HG03280 (cell line): ENCODE measurements around the gene PRSS2.
"Not testable (repeated sequence)": the region's sequence is repeated elsewhere in the genome, so short reads cannot be mapped to it uniquely, and the experiment has no call there.

ENCODE experiments used
- ATAC-seq: cut with Tn5 transposase; IDR thresholded peaks from one replicate; pipeline ENCODE4 v1.9.1; 2021; ENCODE audit warnings: mild to moderate bottlenecking, moderate library complexity; ENCODE audit not compliant: unreplicated experiment

PRSS2 gene

GRCh38 chr7:142758312-142758711 lies 12.5 kb upstream of the PRSS2 start:
- ATAC-seq: not testable (repeated sequence)

- ATAC-seq: no peak
Measured at GRCh38 chr7:142759433-142759832, 11.3 kb upstream of the PRSS2 start.

- ATAC-seq: no peak
Measured at GRCh38 chr7:142760071-142760642, 10.6 kb upstream of the PRSS2 start.

GRCh38 chr7:142761606-142762005 lies 9.2 kb upstream of the PRSS2 start:
- ATAC-seq: not testable (repeated sequence)

- ATAC-seq: no peak
Measured at GRCh38 chr7:142762104-142762503, 8.7 kb upstream of the PRSS2 start.

GRCh38 chr7:142767451-142767850 lies 3.3 kb upstream of the PRSS2 start:
- no peak for ATAC-seq

- ATAC-seq: no peak
Measured at GRCh38 chr7:142767861-142768260, 2.9 kb upstream of the PRSS2 start.

- not testable (repeated sequence) for ATAC-seq
Measured at GRCh38 chr7:142768885-142769284, 1.9 kb upstream of the PRSS2 start.

GRCh38 chr7:142771353-142771723 lies 568 bp downstream of the PRSS2 start:
- ATAC-seq: peak; percentile 77

GRCh38 chr7:142772051-142772450 lies 1.3 kb downstream of the PRSS2 start:
- no peak for ATAC-seq

GRCh38 chr7:142772673-142773072 lies 1.9 kb downstream of the PRSS2 start:
- no peak for ATAC-seq

GRCh38 chr7:142773230-142773629 lies 2.5 kb downstream of the PRSS2 start:
- no peak for ATAC-seq

- ATAC-seq: no peak
Measured at GRCh38 chr7:142773937-142774744, 3.4 kb downstream of the PRSS2 start.

GRCh38 chr7:142774826-142775225 lies 4.1 kb downstream of the PRSS2 start:
- ATAC-seq: no peak

GRCh38 chr7:142775351-142776115 lies 4.8 kb downstream of the PRSS2 start:
- not testable (repeated sequence) for ATAC-seq

GRCh38 chr7:142776206-142776844 lies 5.6 kb downstream of the PRSS2 start:
- ATAC-seq: no peak

GRCh38 chr7:142776845-142777225 lies 6.1 kb downstream of the PRSS2 start:
- ATAC-seq: not testable (repeated sequence)

GRCh38 chr7:142777318-142777717 lies 6.5 kb downstream of the PRSS2 start:
- no peak for ATAC-seq

GRCh38 chr7:142782922-142783900 lies 12.4 kb downstream of the PRSS2 start:
- ATAC-seq: peak; percentile 91

- no peak for ATAC-seq
Measured at GRCh38 chr7:142784096-142784495, 13.3 kb downstream of the PRSS2 start.
